ENCODE data around the gene SBNO2.

Gene SBNO2

GRCh38 chr19:1063030-1063908 is 110.8 kb downstream of the SBNO2 start:
- DNase-seq (ENCODE audit: low read depth, low spot score): no peak

- DNase-seq (ENCODE audit: low read depth, low spot score): no peak
These were observed 111.6 kb downstream of the SBNO2 start for GRCh38 chr19:1062387-1063029.

GRCh38 chr19:1061987-1062386 is 112.1 kb downstream of the SBNO2 start:
- DNase-seq (ENCODE audit: low read depth, low spot score): no peak

- no peak for DNase-seq (ENCODE audit: low read depth, low spot score)
These were observed 113.4 kb downstream of the SBNO2 start for GRCh38 chr19:1060689-1061088.

DNA sequence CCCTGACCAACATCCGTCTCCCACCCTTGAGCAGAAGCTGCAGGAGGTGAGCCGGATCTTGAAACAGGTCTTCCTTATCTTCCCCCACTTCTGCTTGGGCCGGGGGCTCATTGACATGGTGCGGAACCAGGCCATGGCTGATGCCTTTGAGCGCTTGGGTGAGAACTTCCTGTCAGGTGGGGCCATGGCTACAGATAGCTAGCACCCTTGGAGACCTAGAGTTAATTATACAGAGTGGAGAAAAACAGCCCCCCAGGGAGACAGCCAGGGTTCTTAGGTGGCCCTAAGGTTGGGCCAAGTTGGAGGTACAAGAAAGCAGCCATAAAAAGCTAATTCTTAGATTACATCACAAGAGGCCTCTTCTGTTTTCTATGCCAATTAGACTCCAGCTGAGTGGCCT is 116.0 kb downstream of the SBNO2 start:
- DNase-seq (ENCODE audit: low read depth, low spot score): no peak
